ENCODE data around the gene DUSP8.
"Not testable (repeated sequence)": the region's sequence is repeated elsewhere in the genome, so short reads cannot be mapped to it uniquely, and the experiment has no call there.

DNA sequence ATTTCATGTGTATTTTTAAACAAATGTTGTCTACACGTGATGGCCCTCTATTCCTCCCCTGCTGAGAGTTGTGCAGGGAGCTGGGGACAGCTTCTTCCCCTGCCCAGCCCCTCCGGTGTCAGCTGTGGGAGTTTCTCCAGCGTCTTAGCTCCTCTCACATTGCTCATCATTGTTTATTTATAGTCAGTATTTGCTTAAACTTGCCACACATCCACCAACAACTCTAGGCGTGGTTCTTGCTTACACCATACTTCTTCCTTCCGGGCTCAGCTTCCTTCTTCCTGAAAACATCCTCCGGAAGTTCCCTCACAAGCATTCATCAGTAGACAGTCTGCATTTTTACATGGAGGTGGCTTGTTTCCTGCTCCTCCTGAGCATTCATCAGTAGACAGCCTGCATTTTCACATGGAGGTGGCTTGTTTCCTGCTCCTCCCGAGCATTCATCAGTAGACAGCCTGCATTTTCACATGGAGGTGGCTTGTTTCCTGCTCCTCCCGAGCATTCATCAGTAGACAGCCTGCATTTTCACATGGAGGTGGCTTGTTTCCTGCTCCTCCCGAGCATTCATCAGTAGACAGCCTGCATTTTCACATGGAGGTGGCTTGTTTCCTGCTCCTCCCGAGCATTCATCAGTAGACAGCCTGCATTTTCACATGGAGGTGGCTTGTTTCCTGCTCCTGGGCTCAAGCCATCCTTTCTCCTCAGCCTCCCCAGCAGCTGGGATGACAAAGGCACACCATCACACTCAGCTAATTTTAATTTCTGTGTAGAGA is 17.3 kb upstream of the DUSP8 start:
- TF ChIP-seq, protein P1, sequence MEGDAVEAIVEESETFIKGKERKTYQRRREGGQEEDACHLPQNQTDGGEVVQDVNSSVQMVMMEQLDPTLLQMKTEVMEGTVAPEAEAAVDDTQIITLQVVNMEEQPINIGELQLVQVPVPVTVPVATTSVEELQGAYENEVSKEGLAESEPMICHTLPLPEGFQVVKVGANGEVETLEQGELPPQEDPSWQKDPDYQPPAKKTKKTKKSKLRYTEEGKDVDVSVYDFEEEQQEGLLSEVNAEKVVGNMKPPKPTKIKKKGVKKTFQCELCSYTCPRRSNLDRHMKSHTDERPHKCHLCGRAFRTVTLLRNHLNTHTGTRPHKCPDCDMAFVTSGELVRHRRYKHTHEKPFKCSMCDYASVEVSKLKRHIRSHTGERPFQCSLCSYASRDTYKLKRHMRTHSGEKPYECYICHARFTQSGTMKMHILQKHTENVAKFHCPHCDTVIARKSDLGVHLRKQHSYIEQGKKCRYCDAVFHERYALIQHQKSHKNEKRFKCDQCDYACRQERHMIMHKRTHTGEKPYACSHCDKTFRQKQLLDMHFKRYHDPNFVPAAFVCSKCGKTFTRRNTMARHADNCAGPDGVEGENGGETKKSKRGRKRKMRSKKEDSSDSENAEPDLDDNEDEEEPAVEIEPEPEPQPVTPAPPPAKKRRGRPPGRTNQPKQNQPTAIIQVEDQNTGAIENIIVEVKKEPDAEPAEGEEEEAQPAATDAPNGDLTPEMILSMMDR (IDR thresholded peaks at IDR 0.05; ENCODE audit: insufficient read depth, low read length), result not testable (repeated sequence)
- TF ChIP-seq POLR2AphosphoS5 (IDR thresholded peaks at IDR 0.05; ENCODE audit: low read depth), result not testable (repeated sequence)
